IMR-90 (cell line): ENCODE data around the gene IGDCC3.

Experiments used
- BHLHE40 ChIP-seq: fragments of 150-350 bp; IDR thresholded peaks from 2 replicates; pipeline ENCODE4 v1.6.1; 2016; ENCODE audit warnings: mild to moderate bottlenecking, low read depth, low read length
- CEBPB ChIP-seq: IDR thresholded peaks from 2 replicates; pipeline ENCODE4 v1.6.1; 2012; ENCODE audit warnings: low read depth, low read length, improper control_type of control experiment
- CHD1 ChIP-seq: IDR thresholded peaks from 2 replicates; pipeline ENCODE4 v1.6.1; 2012; ENCODE audit warnings: low read depth, low read length, improper control_type of control experiment
- CTCF ChIP-seq: conservative IDR thresholded peaks from 2 replicates; pipeline ENCODE4 v1.5.1; 2012; ENCODE audit warnings: mild to moderate bottlenecking, low read depth, low read length, improper control_type of control experiment
- MAFK ChIP-seq: IDR thresholded peaks from 2 replicates; pipeline ENCODE4 v1.6.1; 2012; ENCODE audit warnings: low read depth, low read length, improper control_type of control experiment
- MAZ ChIP-seq: IDR thresholded peaks from 2 replicates; pipeline ENCODE4 v1.6.1; 2012; ENCODE audit warnings: low read depth, mild to moderate bottlenecking, low read length, improper control_type of control experiment, moderate library complexity, borderline replicate concordance
- MXI1 ChIP-seq: IDR thresholded peaks from 2 replicates; pipeline ENCODE4 v1.6.1; 2012; ENCODE audit warnings: low read depth, mild to moderate bottlenecking, low read length, moderate library complexity, borderline replicate concordance
- POLR2A ChIP-seq: IDR thresholded peaks from 2 replicates; pipeline ENCODE4 v1.6.1; 2012; ENCODE audit warnings: mild to moderate bottlenecking, low read depth, low read length
- RAD21 ChIP-seq: IDR thresholded peaks from 2 replicates; pipeline ENCODE4 v1.6.1; 2012; ENCODE audit warnings: low read length, improper control_type of control experiment
- RCOR1 ChIP-seq: IDR thresholded peaks from 2 replicates; pipeline ENCODE4 v1.6.1; 2012; ENCODE audit warnings: mild to moderate bottlenecking, low read length, improper control_type of control experiment; ENCODE audit not compliant: insufficient replicate concordance
- RFX5 ChIP-seq: IDR thresholded peaks from 2 replicates; pipeline ENCODE4 v1.8.0; 2012; ENCODE audit warnings: low read depth, mild to moderate bottlenecking, low read length, moderate library complexity
- USF2 ChIP-seq: fragments of 150-350 bp; IDR thresholded peaks from 2 replicates; pipeline ENCODE4 v1.6.1; 2017; ENCODE audit warnings: mild to moderate bottlenecking, antibody characterized with exemption, low read length, low read depth
- TF ChIP-seq, protein P1 (sequence below): fragments of 150-350 bp; IDR thresholded peaks from 2 replicates; pipeline ENCODE4 v1.6.1; 2016; ENCODE audit warnings: low read depth, mild to moderate bottlenecking, low read length, moderate library complexity, borderline replicate concordance

DNA sequence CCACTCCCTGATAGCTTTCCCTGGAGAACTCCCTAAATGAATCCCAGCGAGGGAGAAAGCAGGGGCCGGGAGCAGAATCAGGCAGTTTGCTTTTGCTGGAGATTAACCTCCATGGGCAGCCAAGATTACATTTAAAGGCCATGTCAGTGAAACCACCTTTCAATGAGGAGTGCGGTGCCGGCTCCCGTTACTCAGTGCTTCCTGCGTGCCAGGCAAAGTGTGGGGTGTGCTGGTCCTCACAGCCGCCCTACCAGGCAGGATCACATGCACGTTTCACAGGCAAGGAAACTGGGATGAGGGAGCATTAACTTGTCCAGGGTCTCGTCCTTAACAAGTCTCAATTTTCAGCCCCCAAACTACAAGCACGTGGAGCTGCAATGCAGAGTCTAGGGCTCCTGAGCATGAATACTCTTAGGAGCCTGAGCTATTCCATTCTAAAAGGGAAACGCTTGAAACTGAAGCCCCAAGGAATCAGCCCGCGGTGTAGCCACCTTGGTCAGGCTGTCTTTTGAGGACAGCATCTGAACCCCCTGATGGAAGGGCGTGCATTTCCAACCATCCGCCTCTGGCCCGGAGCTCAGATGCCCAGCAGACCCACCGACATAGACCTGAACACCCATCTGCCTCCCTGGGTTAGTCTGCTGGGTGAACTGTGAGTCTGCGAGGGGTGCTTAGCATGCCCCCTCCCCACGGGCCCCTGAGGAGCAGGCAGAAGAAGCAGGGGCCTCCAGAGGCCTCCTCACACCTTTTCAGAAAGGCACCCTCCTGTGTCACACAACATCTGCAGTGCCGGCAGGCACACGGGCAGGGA is 5.6 kb downstream of the IGDCC3 start:
- no peak for TF ChIP-seq CTCF
- no peak for TF ChIP-seq CHD1
- no peak for TF ChIP-seq RAD21
- TF ChIP-seq POLR2A, result no peak
- no peak for TF ChIP-seq RFX5
- no peak for TF ChIP-seq USF2
- TF ChIP-seq, protein P1, sequence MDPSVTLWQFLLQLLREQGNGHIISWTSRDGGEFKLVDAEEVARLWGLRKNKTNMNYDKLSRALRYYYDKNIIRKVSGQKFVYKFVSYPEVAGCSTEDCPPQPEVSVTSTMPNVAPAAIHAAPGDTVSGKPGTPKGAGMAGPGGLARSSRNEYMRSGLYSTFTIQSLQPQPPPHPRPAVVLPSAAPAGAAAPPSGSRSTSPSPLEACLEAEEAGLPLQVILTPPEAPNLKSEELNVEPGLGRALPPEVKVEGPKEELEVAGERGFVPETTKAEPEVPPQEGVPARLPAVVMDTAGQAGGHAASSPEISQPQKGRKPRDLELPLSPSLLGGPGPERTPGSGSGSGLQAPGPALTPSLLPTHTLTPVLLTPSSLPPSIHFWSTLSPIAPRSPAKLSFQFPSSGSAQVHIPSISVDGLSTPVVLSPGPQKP, result no peak
- TF ChIP-seq CEBPB, result no peak
- TF ChIP-seq MAZ, result no peak
- TF ChIP-seq RCOR1, result no peak
- TF ChIP-seq BHLHE40, result no peak
- no peak for TF ChIP-seq MXI1
- TF ChIP-seq MAFK, result no peak
